ENCODE data around the gene SPACA5.
"Not testable (repeated sequence)": the region's sequence is repeated elsewhere in the genome, so short reads cannot be mapped to it uniquely, and the experiment has no call there.

The SPACA5 gene

DNA sequence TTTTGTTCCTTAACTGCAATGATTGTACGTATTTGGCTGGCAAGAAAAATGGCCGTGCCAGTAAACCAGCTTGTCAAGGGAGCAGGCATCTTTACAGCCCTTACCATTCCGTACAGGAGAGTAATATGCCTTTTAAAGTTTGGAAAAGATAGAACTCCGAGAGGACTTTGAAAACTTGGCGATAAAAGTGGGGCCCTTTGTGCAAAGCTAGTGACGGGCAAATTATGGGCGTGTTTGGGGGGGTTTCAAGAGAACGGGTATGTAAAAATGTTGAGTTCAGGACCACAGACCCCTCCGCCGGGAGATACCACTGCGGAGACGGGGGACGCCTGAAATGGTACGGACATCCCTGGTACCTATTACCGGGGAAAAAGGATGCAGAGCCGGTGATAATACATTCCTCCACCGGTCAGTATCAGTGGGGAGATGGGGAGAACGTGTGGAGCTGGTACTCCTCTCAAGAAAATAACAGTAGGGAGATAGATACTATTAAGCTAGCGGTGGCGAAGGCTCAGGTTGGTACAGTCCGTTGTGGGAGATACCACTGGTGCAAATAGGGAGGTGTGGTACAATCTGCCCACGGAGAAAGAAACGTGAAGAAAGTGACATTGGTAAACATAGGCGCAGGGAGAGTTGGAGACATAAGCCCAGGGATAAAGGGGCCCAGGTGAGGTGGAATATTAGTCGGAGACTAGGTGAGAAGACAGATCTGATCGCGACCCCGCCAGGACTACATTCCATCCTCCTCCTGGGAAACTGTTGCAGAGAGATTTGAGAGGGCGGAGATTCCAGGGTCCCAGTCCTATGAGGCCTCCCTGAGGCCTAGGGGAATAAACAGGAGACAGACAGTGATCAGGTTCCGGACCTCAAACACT, 14.5 kb downstream of the SPACA5 start:
- peak; percentile 59 for DNase-seq (ENCODE audit: low read depth)

DNA sequence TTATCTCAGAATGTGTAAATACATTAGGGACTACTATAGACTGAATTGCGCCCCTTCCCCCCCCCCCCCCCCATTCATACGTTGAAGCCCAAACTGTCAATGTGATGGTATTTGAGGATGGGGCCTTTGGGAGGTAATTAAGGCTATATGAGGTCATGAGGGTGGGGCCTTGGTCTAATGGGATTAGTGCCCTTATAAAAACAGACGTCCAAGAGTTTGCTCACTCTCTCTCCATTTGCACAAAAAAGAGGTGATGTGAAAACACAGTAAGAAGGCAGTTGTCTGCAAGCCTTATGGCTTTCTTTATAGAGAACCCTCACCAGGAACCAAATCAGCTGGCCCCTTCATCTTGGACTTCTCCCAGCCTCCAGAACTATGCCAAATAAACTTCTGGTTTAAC, 15.3 kb downstream of the SPACA5 start:
- DNase-seq (ENCODE audit: low read depth) = no peak

DNA sequence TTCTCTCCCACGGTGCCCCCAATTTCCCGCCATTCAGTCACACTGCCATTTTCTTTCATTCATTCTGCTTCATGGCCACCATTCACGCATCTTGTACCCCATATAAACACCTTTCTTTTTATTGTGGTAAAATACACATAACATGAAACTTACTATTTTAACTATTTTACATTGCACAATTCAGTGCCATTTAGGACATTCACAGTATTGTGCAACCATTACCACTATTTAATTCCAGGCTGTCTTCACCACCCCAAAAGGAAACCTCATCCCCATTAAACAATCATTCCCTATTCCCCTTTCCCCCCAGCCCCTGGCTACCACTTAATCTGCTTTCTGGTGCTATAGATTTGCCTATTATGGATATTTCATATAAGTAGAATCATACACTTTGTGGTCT, 15.9 kb downstream of the SPACA5 start:
- DNase-seq (ENCODE audit: low read depth) = no peak

DNA sequence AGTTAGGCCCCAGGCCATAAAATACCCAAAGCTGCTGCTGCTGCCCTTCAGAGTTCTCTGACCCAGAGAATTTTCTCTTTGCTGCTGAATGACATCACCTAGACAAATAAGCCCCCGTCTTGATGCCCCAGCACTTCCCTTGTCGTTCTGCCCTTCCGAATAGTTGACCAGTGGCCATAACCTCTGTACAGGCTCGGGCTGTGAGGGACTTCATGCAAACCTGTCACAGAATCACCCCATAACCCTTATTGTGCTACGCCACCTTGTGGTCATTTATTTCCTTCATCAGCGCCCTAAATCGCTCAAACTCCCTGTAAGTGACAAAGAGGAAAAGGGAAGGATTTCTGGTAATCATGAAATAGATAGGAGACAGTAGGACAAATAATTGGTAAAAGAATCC, 18.8 kb downstream of the SPACA5 start:
- DNase-seq (ENCODE audit: low read depth) = no peak

DNA sequence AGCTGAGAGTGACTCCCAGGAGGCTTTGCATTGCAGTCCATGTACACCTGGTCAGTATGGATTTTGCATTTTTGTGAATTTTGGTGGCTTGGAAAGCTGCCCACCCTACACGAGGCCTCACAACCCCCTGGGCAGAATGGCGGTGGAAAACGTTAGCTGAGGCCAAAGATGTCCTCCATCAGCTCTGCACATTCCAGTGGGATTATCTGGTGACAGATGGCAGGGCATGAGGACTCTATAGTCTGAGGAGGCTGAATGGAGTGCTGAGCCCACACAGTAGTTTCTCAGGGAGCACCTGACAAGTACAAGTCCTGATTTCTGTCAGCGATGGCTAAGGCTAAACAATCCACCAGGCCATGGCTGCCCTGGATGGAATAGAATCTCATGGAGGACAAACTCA, 20.8 kb downstream of the SPACA5 start:
- not testable (repeated sequence) for DNase-seq (ENCODE audit: low read depth)

DNA sequence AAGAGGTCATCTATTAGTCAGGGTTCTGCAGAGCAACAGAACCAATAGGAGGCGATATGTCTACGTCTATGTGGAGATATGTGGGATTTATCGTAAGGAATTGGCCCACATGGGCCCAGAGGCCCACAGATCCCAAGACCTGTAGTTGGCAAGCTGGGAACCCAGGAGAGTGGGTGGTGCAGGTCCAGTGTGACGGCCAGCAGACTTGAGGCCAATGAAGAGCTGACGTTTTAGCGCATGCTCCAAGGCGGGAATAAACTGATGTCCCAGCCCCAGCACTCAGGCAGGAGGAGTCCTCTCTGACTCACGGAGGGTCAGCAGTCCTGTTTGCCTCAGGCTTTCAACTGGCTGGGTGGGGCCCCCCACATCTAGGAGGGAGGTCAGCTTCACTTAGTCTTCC, 21.3 kb downstream of the SPACA5 start:
- DNase-seq (ENCODE audit: low read depth) = no peak

DNA sequence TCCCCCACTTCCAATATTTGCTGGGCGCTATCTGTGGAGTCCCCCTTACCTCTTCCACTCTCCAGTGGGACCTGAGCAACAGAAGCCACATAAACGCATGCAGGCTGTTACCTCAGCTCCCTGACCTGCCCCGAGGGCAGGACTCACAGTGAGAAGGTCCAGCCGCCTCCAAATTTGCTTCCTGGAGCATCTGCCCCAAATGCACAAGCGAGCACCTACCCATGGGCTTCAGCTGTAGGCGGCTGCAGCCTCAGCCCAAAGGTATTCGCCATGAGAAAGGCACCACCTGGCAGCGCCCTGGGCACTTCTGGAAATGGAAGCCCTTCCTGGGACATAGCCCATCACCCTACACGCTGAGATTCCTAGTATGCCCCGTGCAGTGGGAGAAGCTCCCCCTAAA, 23.4 kb downstream of the SPACA5 start:
- no peak for DNase-seq (ENCODE audit: low read depth)

DNA sequence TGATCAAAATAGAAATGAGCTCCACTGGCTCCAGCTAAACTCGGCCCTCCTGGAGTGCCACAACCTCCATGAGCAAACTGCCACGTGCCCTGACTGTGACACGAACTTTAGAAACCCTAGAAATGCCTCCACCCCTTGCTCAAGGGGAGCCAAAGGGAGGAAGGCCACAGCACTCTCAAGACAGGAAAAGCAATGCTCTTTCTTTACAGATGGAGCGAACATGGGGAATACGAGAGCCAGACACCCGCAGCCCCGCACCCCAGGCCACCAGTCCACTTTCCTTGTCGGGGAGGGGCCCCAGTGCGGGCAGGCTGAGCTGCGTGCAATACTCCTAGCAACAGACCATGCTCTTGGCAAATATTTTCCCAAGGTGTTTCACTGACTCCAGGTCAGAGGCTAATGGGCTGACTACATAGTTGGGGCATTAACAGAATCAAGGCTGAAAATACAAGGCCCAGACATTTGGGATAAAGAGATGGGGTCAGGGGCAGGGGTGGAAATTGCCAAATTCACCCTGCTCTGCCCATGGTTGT, 23.9 kb downstream of the SPACA5 start:
- DNase-seq (ENCODE audit: low read depth) = not testable (repeated sequence)

DNA sequence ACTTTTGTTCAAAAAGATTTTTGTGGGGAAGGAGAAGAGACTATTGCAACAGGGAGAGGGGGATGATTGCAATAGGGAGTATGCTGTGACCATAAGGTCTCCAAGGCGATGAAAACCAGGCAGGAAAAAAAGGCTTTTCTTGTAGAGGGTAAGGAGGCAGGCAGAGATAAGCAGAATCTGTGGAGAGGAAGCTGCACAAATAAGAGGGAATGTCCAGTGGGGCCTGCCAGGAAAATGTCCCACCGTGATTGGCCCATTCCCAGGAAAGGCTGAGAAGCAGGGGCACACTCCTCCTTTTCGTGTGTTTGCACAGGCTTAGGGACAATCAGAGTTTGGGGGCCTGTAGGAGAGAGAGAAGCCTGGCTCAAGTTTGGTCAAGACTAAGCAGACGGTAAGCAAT, 29.1 kb downstream of the SPACA5 start:
- DNase-seq (ENCODE audit: low read depth) = no peak

DNA sequence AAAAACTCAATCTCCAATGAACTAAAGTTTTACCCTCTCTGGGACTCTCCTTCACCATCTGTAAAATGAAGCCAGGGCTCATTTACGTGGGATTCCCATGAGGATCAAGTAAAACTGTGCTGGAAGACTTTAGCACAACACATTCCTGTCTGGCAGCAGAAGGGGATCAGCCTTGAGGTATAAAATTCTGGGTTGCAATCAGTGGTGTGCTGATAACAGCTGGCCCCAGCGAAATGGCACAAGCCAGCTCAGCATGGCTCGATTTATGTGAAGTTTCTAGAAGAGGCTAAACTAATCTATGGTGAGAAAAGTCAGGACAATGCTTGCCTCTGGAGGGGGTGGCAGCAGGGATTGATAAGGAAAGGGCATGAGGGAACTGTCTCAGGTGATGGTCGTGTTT, 36.3 kb downstream of the SPACA5 start:
- DNase-seq (ENCODE audit: low read depth) = no peak

DNA sequence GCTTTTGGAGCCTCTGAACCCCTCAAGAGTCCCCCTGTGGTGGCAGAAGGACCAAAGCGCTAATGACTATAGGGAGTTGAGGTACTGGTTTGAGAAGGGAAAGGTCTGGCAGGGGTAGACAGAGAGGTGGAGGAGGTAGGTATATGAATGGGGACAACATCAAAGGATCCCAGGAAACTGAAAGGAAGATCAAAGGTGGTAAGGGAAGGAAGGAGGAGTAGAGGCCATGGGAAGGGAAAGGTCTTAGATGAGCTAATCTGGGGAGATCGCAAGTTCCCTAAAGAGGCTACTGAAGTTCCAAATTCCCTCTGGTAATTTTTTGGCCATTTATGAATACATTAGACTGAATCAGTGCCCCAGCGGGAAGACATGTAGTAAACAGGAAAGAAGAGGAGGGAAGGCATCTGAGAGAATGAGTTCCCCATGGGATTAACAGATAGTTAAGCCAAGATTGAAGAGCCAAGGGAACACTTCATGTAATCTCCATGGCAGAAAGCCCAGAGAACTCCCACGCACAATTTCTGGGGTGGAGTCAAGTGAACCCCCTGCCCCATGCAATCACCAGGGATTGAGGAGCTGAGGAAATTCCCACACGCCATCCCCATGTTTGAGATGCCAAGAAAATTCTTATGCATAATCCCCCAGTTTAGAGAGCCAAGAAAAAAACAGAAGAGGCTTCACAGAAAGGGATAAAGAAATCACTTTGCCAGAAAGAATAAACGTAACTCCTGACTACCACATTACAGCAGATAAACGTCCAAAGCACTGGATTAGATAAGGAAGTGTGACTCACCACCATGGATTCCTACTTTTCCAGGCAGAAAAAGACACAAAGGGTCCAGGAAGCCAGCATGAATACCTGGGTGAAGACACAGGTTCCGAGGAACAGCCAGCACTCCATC, 38.9 kb downstream of the SPACA5 start:
- DNase-seq (ENCODE audit: low read depth) = no peak

DNA sequence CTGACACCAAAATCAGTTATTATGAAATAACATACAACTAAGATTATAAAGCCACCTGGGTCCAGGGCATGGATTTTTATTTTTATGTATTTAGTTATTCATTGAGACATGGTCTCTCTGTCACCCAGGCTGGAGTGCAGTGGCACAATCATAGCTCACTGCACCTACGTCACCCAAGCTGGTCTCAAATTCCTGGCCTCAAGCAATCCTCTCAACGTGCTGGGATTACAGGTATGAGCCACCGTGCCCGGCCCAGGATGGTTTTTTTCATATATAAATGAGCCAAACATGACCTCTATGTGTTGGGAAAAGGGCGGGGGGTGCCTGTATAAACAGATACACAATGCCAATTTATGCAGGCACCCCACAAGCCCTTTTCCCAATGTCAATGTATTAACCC, 40.1 kb downstream of the SPACA5 start:
- no peak for DNase-seq (ENCODE audit: low read depth)

DNA sequence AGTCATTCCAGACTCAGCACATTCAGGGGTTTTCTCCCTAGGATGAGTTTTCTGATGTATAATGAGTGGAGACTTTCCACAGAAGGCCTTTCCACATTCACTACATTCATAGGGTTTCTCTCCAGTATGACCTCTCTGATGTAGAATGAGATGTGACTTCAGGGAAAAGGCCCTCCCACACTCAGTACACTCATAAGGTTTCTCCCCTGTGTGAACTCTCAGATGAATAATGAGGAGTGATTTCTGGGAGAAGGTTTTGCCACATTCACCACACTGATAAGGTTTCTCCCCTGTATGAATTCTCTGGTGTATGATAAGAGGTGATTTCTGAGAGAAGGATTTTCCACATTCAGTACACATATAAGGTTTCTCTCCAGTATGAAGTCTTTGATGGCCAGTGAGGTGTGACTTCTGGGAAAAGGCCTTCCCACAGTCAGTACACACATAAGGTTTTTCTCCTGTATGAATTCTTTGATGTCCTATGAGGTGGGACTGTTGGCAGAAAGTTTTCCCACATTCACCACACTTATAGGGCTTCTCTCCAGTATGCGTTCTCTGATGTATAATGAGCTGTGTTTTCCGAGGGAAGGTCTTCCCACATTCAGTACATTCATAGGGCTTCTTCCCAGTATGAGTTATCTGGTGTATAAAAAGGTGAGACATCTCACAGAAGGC, 52.0 kb downstream of the SPACA5 start:
- no peak for DNase-seq (ENCODE audit: low read depth)

DNA sequence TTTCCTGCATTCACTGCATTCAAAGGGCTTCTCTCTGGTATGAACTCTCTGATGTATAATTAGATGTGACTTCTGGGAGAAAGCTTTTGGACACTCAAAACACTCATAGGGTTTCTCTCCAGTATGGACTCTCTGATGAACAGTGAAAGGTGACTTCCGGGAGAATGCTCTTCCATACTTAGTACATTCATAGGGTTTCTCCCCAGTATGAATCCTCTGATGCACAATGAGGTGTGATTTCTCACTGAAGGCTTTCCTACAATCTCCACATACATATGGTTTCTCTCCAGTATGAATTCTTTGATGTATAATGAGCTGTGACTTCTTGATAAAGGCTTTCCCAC, 52.5 kb downstream of the SPACA5 start:
- no peak for DNase-seq (ENCODE audit: low read depth)

Data from activated T-helper 9 cell treated with anti-CD3 and anti-CD28 coated beads, Interleukin-2, amount 50 U/mL, for 16 hours (primary cell).